GM18909 (cell line): Measurements from ENCODE around the gene ACKR1.

Experiments used
- ATAC-seq: cut with Tn5 transposase; IDR thresholded peaks from one replicate; pipeline ENCODE4 v1.9.1; 2021; ENCODE audit warnings: mild to moderate bottlenecking; ENCODE audit not compliant: unreplicated experiment, poor library complexity

The ACKR1 gene

GRCh38 chr1:159204161-159205141, at the start of gene ACKR1:
Gene ACKR1 (plus strand): TSS chr1:159204875. CDS start chr1:159204960, 85 bp downstream.
- no peak for ATAC-seq

- peak; percentile 94 for ATAC-seq
These were observed 43.5 kb upstream of the ACKR1 start for GRCh38 chr1:159161001-159161718.

GRCh38 chr1:159161719-159162026, 43.0 kb upstream of the ACKR1 start:
- ATAC-seq: no peak

- no peak for ATAC-seq
These were observed 42.0 kb upstream of the ACKR1 start for GRCh38 chr1:159162516-159163265.

- ATAC-seq: no peak
These were observed 41.0 kb upstream of the ACKR1 start for GRCh38 chr1:159163614-159164228.

GRCh38 chr1:159168043-159168442, 36.6 kb upstream of the ACKR1 start:
- no peak for ATAC-seq

GRCh38 chr1:159170639-159171038, 34.0 kb upstream of the ACKR1 start:
- ATAC-seq: no peak

- ATAC-seq: no peak
These were observed 33.4 kb upstream of the ACKR1 start, which contains the start of gene CADM3 for GRCh38 chr1:159171254-159171687. Gene CADM3 (plus strand): TSS chr1:159171615. CDS start chr1:159171766, 151 bp downstream.

GRCh38 chr1:159171688-159172501, 32.8 kb upstream of the ACKR1 start:
- ATAC-seq: no peak

- no peak for ATAC-seq
These were observed 31.9 kb upstream of the ACKR1 start for GRCh38 chr1:159172614-159173291.

GRCh38 chr1:159173320-159173719, 31.4 kb upstream of the ACKR1 start:
- ATAC-seq: no peak

GRCh38 chr1:159175571-159175970, 29.1 kb upstream of the ACKR1 start:
- ATAC-seq: no peak

- ATAC-seq: no peak
These were observed 27.3 kb upstream of the ACKR1 start for GRCh38 chr1:159177272-159177907.

GRCh38 chr1:159179906-159180305, 24.8 kb upstream of the ACKR1 start:
- no peak for ATAC-seq

GRCh38 chr1:159180516-159180915, 24.2 kb upstream of the ACKR1 start:
- ATAC-seq: no peak

GRCh38 chr1:159181328-159182024, 23.2 kb upstream of the ACKR1 start:
- no peak for ATAC-seq

- no peak for ATAC-seq
These were observed 20.5 kb upstream of the ACKR1 start for GRCh38 chr1:159184201-159184600.

- ATAC-seq: no peak
These were observed 19.6 kb upstream of the ACKR1 start for GRCh38 chr1:159185121-159185520.
